Skeletal muscle satellite cell (primary cell): ENCODE measurements around the gene EXOC3L4.
"Not testable (repeated sequence)": the region's sequence is repeated elsewhere in the genome, so short reads cannot be mapped to it uniquely, and the experiment has no call there.

Experiments
- H3K27me3 ChIP-seq: 2 replicates; pipeline ENCODE4 v1.7.0; 2013; ENCODE audit warnings: low read length; ENCODE audit not compliant: control insufficient read depth, insufficient read depth
- H3K36me3 ChIP-seq: 2 replicates; pipeline ENCODE4 v1.7.0; 2013; ENCODE audit warnings: mild to moderate bottlenecking, control low read depth, low read length; ENCODE audit not compliant: insufficient read depth
- H3K4me1 ChIP-seq: 2 replicates; pipeline ENCODE4 v1.7.0; 2013; ENCODE audit warnings: low read length; ENCODE audit not compliant: control insufficient read depth, insufficient read depth
- H3K4me2 ChIP-seq: 2 replicates; pipeline ENCODE4 v1.7.0; 2013; ENCODE audit warnings: mild to moderate bottlenecking, low read length
- H3K4me3 ChIP-seq: 2 replicates; pipeline ENCODE4 v1.7.0; 2013; ENCODE audit warnings: low read length
- H3K9ac ChIP-seq: 2 replicates; pipeline ENCODE4 v1.7.0; 2013; ENCODE audit warnings: mild to moderate bottlenecking, low read depth, low read length, moderate library complexity
- H3K9me3 ChIP-seq: replicated peaks from 2 replicates; pipeline ENCODE4 v1.7.0; 2013; ENCODE audit warnings: mild to moderate bottlenecking, control low read depth, low read length

EXOC3L4 gene

GRCh38 chr14:103113303-103113702, 18.8 kb downstream of the EXOC3L4 start:
- Histone ChIP-seq H3K36me3 (no peaks in the 10 kb centered on the region), H3K4me2 (no peak overlapping the region), H3K4me1 (peaks cover 35% of the 10 kb centered on the region), H3K4me3 (no peak overlapping the region), H3K27me3 (no peaks in the 10 kb centered on the region), H3K9me3 (no peaks in the 10 kb centered on the region), H3K9ac (no peak overlapping the region)

DNA sequence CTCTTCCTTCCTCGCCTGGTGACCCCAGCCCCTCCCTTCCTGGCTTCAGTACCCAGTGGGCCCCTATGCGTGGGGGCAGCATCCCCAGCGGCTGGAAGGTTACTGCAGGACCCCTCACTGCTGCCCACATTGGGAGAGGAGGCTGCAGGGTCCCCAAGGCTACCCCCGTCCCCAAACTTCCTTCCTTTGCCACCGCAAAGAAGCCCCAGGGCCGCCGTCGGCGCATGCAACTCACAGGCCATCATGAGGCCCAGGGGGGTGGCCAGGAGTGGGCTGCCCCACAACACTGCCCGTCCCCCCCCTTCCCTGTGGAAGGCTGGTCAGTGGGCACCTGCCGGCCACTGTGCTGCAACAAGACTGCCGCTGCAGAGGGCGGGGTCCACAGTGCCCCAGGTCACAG, 19.2 kb downstream of the EXOC3L4 start:
- no peak overlapping the region for H3K9ac ChIP-seq
- H3K27me3 ChIP-seq = no peaks in the 10 kb centered on the region
- no peaks in the 10 kb centered on the region for H3K9me3 ChIP-seq
- H3K4me2 ChIP-seq = no peak overlapping the region
- no peak overlapping the region for H3K4me3 ChIP-seq
- peaks cover 31% of the 10 kb centered on the region for H3K4me1 ChIP-seq
- no peaks in the 10 kb centered on the region for H3K36me3 ChIP-seq

- H3K9ac ChIP-seq, H3K27me3 ChIP-seq, H3K9me3 ChIP-seq, H3K36me3 ChIP-seq: not testable (repeated sequence)
- H3K4me1 ChIP-seq = peaks cover 22% of the 10 kb centered on the region
- peak overlapping the region; percentile 74 for H3K4me2 ChIP-seq
- peak overlapping the region; percentile 42 for H3K4me3 ChIP-seq
Measured at GRCh38 chr14:103115086-103115679, 20.7 kb downstream of the EXOC3L4 start.

DNA sequence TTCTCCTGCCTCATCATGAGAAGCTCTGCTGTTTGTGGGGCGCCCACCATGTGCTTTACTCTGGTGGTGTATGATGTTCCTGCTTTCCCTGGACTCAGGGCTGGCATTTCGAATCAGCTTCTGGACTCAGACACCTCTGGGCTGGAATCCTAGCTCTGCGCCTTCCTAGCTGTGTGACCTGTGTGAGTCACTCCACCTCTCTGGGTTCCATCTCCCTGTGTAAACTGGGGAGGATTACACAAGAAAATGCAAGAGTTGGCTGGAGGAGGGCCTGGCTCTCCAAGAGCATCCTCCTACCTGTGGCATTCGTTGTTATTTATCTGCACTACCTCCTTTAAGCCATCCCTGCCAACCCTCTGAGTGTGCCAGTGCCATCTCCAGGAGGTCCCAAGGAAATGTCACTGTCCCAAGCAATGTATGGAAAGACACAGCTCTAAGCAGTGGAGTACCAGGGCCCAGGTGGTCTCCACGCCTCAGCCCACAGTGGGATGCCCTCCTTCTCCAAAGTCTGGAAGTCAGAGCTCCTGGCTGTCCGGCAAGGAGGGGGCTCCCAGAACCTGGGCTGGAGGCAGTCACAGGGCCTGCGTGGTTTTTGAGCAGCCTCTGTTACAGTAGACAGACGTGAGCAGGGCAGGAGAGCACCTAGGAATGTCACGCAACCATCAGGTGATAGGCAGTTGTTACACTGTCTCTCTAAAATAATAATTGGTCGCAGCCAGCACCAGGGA, 21.5 kb downstream of the EXOC3L4 start:
- Histone ChIP-seq H3K9me3 (no peaks in the 10 kb centered on the region), H3K27me3 (no peaks in the 10 kb centered on the region), H3K9ac (no peak overlapping the region), H3K36me3 (no peaks in the 10 kb centered on the region), H3K4me2 (no peak overlapping the region), H3K4me3 (no peak overlapping the region), H3K4me1 (peaks cover 14% of the 10 kb centered on the region)

GRCh38 chr14:103116636-103117035, 22.1 kb downstream of the EXOC3L4 start:
- no peaks in the 10 kb centered on the region for H3K27me3 ChIP-seq
- no peak overlapping the region for H3K4me3 ChIP-seq
- peaks cover 16% of the 10 kb centered on the region for H3K4me1 ChIP-seq
- no peaks in the 10 kb centered on the region for H3K36me3 ChIP-seq
- no peaks in the 10 kb centered on the region for H3K9me3 ChIP-seq
- H3K4me2 ChIP-seq = no peak overlapping the region
- H3K9ac ChIP-seq = no peak overlapping the region

GRCh38 chr14:103117499-103117898, 23.0 kb downstream of the EXOC3L4 start:
- H3K4me3 ChIP-seq, H3K4me2 ChIP-seq, H3K9ac ChIP-seq, H3K27me3 ChIP-seq, H3K9me3 ChIP-seq, H3K36me3 ChIP-seq: not testable (repeated sequence)
- peaks cover 23% of the 10 kb centered on the region for H3K4me1 ChIP-seq

GRCh38 chr14:103118018-103118662, 23.6 kb downstream of the EXOC3L4 start:
- Histone ChIP-seq H3K9ac (no peak overlapping the region), H3K36me3 (no peaks in the 10 kb centered on the region), H3K27me3 (peaks cover 8% of the 10 kb centered on the region), H3K9me3 (no peaks in the 10 kb centered on the region), H3K4me3 (no peak overlapping the region), H3K4me1 (peaks cover 29% of the 10 kb centered on the region), H3K4me2 (no peak overlapping the region)

DNA sequence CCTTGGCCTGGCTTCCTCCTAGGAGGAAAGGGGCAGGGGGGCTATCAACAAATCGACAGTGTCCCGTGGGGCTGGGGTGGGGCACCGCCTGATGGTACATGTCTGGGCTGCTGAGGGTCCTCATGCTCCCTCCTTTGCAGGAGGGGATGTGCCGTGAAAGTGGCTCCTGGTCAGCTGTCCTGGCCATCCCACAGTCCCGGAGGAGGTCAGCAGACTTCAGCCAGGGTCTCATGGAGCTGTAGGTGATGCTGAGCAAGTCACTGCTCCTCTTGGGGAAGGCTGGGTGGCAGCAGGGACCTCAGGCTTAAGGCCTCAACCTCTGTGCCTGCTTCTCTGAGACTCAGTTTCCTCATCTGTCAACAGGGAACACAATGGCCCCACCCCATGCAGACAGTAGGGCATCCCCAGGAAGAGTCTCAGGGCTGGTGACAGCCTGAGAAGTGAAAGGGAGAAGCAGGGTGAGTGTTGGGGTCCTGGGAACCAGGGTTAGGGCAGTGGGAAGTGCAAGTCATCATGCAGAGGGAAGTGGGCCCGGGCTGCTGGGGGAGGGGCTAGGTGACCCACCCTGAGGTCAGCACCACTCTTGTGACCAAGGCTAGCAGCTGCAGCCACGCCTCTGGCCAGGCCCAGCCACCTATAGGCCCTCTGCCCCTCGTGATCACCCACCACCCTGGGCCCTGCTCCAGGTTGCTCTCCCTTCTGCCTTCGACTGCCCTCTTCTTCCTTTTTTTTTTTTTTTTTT, 24.3 kb downstream of the EXOC3L4 start:
- Histone ChIP-seq H3K9ac (no peak overlapping the region), H3K4me3 (no peak overlapping the region), H3K4me1 (peaks cover 34% of the 10 kb centered on the region), H3K36me3 (no peaks in the 10 kb centered on the region), H3K27me3 (peaks cover 11% of the 10 kb centered on the region), H3K9me3 (no peaks in the 10 kb centered on the region), H3K4me2 (no peak overlapping the region)

DNA sequence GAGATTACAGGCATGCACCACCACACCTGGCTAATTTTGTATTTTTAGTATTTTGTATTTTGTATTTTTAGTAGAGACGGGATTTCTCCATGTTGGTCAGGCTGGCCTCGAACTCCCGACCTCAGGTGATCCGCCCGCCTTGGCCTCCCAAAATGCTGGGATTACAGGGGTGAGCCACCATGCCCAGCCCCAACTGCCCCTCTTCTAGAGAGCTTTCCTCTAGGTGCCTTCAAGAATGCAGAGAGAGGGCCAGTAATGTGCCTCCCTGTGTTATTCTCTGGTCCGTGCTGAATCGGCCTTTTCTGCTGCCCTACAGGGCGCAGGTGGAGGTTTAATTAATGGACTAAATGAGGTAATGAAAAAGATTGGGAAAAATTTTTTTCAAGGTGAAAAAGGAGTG, 25.0 kb downstream of the EXOC3L4 start:
- not testable (repeated sequence) for H3K4me2 ChIP-seq, H3K9ac ChIP-seq, H3K36me3 ChIP-seq, H3K4me3 ChIP-seq, H3K9me3 ChIP-seq
- H3K27me3 ChIP-seq = peaks cover 18% of the 10 kb centered on the region
- peaks cover 40% of the 10 kb centered on the region for H3K4me1 ChIP-seq

GRCh38 chr14:103121121-103121845, 26.8 kb downstream of the EXOC3L4 start:
- Histone ChIP-seq H3K36me3 (no peaks in the 10 kb centered on the region), H3K9me3 (no peaks in the 10 kb centered on the region), H3K4me2 (no peak overlapping the region), H3K27me3 (peaks cover 34% of the 10 kb centered on the region), H3K4me3 (no peak overlapping the region), H3K4me1 (peaks cover 35% of the 10 kb centered on the region), H3K9ac (no peak overlapping the region)
